HUDEP-2 (cell line): ENCODE measurements around the gene LMO1.
A peak's percentile ranks its signal among the peaks of the same experiment; 100 is the strongest.

Experiments used
- DNase-seq, 76 experiments: peaks; one replicate each; lab custom pipeline; 2025; ENCODE audit not compliant: unreplicated experiment in 76 of 76; lab: John Stamatoyannopoulos, UW

LMO1 gene

GRCh38 chr11:8250434-8250833 lies 13.2 kb downstream of the LMO1 start:
- no peak for DNase-seq

GRCh38 chr11:8249482-8249881 lies 14.2 kb downstream of the LMO1 start:
- no peak for DNase-seq

- no peak for DNase-seq
Measured at GRCh38 chr11:8248786-8249185, 14.9 kb downstream of the LMO1 start.

GRCh38 chr11:8247312-8247711 lies 16.4 kb downstream of the LMO1 start:
- DNase-seq = peak in 23 of 76 experiments; percentile 1 to 41 (median 14)

GRCh38 chr11:8243458-8243857 lies 20.2 kb downstream of the LMO1 start:
- DNase-seq = no peak

GRCh38 chr11:8242499-8243280 lies 21.0 kb downstream of the LMO1 start:
- DNase-seq = no peak

- no peak for DNase-seq
Measured at GRCh38 chr11:8242118-8242475, 21.6 kb downstream of the LMO1 start.

- no peak for DNase-seq
Measured at GRCh38 chr11:8241373-8242117, 22.1 kb downstream of the LMO1 start.

GRCh38 chr11:8239536-8240228 lies 24.0 kb downstream of the LMO1 start:
- DNase-seq = no peak

GRCh38 chr11:8239040-8239439 lies 24.6 kb downstream of the LMO1 start:
- DNase-seq = no peak

GRCh38 chr11:8237453-8237852 lies 26.2 kb downstream of the LMO1 start:
- no peak for DNase-seq

GRCh38 chr11:8235925-8236324 lies 27.8 kb downstream of the LMO1 start:
- DNase-seq = no peak

- no peak for DNase-seq
Measured at GRCh38 chr11:8234910-8235309, 28.8 kb downstream of the LMO1 start.

- no peak for DNase-seq
Measured at GRCh38 chr11:8234425-8234821, 29.3 kb downstream of the LMO1 start.

GRCh38 chr11:8233691-8234424 lies 29.8 kb downstream of the LMO1 start:
- DNase-seq = no peak

- DNase-seq = no peak
Measured at GRCh38 chr11:8232849-8233606, 30.6 kb downstream of the LMO1 start.

GRCh38 chr11:8232414-8232813 lies 31.3 kb downstream of the LMO1 start:
- no peak for DNase-seq

- DNase-seq = no peak
Measured at GRCh38 chr11:8231979-8232378, 31.7 kb downstream of the LMO1 start.

- no peak for DNase-seq
Measured at GRCh38 chr11:8230921-8231847, 32.5 kb downstream of the LMO1 start.
